Neural progenitor cell (in vitro differentiated cells): ENCODE results near the gene ZNF718.

Experiments used
- CTCF ChIP-seq: fragments of 200-600 bp; sonication (generic); IDR thresholded peaks from 2 replicates; pipeline ENCODE4 v1.5.1; 2017; ENCODE audit warnings: antibody characterized with exemption, mild to moderate bottlenecking
- EZH2 ChIP-seq: fragments of 200-600 bp; sonication (generic); IDR thresholded peaks from 2 replicates; pipeline ENCODE4 v1.6.1; 2017; ENCODE audit warnings: antibody characterized with exemption, mild to moderate bottlenecking, moderate library complexity

GRCh38 chr4:99863-100262, 24.4 kb upstream of the ZNF718 start:
- TF ChIP-seq CTCF, result no peak
- no peak for TF ChIP-seq EZH2
